GM19023 (cell line): Measurements from ENCODE around the gene CYP3A4.
"Not testable (repeated sequence)": the region's sequence is repeated elsewhere in the genome, so short reads cannot be mapped to it uniquely, and the experiment has no call there.

Source experiments
- ATAC-seq: cut with Tn5 transposase; IDR thresholded peaks from one replicate; pipeline ENCODE4 v1.9.1; 2021; ENCODE audit warnings: mild to moderate bottlenecking, moderate library complexity; ENCODE audit not compliant: unreplicated experiment

CYP3A4 gene

DNA sequence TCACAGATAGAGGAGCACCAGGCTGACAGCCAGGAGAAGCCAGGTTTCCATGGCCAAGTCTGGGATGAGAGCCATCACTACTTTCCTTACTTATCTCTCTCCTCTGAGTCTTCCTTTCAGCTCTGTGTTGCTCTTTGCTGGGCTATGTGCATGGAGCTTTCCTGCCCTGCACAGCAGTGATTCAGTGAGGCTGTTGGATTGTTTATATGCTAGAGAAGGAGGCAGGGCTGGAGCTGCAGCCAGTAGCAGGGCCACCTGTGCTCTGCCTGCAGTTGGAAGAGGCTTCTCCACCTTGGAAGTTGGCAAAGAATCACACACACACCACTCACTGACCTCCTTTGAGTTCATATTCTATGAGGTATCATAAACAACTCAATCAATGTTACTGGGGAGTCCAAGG lies at the start of gene CYP3A4:
Gene CYP3A4, minus strand, starts transcription at position 178 of the 400 bp plus-strand sequence. Its CDS starts 103 bp downstream, at position 75.
- no peak for ATAC-seq

DNA sequence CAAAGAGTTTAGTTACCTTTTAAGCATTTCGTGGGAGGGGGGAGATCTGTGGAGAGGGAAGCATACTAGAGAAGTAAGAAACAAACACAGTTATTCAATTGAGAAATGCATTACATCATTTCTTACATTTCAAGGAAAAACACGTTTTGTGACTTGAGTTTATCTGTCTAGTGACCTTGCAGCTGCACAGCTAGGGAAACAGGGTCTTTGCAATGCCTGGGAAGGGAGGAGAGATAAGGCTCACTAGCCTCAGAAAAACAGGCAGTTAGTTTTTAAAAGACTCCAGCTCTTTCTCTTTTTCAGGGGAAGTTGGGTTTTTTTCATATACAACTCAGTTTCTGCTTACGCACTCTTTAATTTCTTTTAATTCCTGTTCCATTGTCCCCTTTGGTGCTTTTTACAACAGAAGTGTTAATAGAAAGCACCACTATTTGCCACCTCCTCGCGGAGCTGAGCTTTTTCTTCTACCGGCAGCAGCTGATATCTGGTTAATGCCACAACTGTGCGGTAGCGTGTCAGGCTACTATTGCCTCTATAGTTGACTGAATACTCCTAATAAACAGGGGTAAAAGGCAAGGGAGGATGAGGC lies 49.4 kb upstream of the CYP3A4 start:
- ATAC-seq: no peak

DNA sequence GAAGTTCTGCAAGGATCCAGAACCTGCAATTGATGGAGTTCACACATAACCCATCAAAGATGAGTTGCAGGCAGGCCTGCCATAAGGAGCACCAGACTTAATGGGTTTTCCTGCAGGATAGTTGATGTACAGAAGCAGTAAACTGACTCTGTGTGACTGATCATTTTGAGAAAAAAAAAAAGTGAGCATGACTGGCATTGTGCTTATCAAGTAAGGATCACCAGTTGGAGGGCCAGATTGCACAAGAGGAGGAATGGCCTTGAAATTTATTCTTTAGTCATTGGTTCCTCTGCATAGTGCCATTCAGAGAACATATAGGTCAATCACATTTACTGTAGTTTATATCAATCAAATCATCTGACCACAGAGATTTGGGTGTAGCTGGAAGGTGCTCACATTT lies 47.6 kb upstream of the CYP3A4 start:
- no peak for ATAC-seq

DNA sequence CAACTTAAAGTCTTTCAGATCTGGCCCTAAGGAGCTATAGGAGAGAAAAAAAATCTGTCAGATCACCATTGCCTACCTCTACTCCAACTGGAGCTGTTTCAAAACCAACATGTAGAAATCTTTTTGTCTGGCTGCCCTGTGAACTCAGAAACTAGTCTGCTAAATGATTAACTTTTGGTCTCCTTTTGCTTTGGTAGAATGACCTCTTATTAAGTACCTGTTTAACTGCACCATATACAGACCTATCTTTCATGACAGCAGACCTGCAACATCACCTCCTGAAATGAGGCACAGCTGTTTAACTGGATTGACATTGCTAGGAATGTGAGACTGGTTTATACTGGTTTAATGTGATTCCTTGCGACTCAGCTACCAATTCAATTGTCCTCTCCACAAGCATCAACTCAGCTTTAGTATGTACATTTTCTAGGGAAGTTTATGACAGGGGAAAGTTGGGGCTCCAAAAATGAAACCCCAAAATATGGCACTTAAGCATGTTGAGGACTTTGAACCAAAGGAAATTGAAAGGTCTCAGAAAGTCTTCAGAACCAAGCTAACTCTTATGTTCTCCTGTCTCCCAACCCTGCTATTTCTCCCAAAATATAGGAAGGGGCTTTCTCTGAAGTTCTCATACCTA lies 45.7 kb upstream of the CYP3A4 start:
- no peak for ATAC-seq

DNA sequence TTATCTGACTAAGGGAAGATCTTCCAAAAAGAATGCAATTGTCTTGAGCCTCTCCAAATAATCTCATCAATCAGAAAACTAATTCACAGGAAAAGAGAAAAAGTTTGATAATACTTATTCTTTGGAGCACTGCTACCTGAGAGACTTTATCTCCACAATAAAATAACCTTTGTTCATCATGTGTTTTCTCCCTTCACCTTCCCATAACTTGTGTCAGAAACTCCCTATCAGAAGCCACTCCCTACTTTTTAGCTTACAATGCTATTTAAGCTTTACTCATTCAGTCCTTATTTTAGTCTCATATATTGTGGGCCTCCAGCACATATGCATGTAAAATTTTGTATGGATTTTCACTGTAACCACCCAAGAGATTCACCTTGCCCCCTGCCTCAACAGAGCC lies 44.8 kb upstream of the CYP3A4 start:
- no peak for ATAC-seq

DNA sequence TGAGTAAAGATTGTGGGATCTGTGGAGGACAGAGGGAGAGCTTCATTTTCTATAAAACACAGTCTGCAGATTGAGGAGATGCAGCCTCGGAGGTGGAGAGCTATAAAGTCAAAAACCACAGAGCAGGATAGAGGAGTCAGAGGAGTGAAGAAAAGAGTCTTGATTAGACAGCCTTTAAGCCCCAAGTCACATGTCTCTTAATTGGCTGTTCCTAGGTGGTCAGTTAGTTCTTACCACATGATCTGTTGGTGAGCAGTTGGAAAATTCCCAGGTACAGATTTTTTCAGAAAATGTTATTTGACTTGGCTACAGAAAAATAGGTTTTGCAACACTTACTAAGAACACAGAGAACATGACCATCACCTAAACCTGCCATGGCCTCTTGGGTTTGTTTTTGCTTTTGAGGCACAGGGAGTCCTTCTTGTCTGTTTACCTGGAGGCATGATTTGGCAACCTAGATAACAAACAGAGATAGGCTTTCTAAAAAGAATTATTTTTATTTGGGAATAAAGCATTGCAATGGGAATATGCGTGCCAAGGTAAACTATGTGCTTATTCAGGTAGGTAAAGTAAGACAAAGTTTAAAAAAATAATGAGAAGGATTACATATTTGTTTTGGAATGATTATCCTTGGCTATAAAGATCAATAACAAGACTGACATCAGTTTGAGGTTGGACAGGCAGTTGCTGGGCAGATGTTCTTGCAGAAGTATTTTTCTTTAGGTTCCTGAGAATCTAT lies 43.2 kb upstream of the CYP3A4 start:
- no peak for ATAC-seq

DNA sequence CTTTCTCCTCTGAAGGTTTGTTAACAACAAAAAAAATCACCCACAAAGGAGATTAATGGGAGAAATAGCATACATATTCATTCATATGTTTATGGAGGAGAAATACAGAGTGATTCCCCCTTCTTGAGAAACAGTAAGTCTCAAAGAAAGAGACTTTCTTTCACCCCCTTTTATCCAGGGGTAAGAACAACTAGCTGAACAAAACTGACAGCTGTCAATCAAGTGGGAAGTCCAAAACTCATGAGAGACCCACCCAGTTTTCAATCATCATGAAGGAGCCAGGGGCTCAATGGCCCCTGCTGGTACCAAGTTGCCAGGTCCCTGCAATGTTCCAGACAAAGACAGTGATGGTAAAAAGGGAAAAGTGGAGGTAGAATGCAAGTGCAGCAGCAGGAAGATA lies 41.9 kb upstream of the CYP3A4 start:
- no peak for ATAC-seq

DNA sequence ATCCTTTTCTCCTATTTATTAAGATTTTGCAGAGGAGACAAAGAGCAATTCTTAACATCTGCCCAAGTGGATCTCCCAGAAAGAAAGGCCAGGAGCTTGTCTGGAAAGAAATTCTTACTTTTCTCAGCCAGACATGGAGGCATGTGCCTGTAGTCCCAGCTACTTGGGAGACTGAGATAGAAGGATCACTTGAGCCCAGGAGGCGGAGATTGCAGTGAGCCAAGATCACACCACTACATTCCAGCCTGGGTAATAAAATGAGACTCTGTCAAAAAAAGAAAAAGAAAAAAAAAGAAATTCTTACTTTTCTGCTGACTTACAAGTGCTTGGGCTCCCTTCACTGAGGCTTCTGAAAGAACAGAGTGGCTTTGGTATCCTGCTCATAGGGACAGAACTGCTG lies 41.5 kb upstream of the CYP3A4 start:
- no peak for ATAC-seq

DNA sequence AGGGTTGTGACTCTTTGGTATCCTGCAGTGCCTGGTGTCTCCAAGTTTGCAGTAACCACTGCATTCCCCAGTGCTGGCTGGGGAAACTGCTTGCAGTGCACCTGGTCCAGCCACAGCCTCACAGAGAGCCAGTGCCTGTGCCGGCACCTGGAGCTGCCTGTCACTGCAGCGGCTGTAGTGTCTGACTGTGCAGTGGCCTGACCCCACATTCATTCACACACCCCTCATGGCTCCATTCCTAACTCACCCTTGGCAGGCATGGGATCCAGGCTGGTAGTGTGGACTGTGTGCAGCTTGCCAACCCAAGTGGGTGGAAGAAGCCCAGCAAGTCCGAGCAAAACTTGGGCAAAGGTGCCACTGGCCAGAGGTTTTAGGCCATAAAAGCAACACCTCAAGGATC lies 40.1 kb upstream of the CYP3A4 start:
- no peak for ATAC-seq

DNA sequence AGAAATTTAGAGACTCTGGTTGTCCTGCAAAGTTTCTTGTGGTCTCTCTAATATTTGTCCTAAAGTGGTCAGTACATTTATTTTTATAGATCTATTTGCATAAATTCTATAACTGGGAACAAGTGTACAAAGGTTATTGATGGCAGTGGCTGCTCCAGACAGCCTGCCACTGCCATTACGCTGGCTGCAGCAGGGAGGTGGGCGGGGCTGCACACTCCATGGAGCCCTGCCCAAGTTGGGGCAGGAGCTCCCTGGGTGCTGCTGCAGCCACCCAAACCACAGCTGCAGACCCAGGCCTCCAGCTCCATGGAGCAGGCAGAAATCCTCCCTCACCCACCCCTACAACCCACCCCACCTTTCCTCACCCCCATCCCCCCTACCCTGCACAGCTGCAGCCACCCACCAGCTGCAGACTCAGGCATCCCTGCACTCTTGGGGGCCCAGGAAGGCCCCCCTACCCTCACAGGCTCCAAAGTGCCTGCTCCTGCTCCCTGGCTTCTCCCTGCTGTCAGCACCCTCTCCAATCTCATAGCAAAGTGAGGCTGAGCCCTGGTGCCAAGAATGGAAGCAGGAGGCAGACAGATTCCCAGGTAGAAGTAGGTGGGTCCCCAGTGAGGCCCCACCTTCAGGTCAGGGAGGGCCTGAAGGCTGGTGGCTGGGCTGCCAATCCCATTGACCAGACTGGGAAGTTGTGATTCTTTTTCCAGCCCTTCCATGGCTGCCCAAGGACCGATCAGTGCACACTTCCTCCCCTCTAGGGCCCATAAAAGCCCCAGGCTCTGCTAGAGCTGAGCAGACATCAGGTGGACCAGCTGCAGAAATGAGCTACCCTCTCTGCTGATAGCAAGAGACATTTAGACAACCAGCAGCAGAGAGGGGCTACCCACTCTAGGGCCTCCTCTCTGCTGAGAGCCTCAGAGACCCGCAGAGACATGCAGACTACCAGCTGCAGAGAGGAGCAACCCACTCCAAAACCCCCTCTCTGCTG lies 39.0 kb upstream of the CYP3A4 start:
- no peak for ATAC-seq

DNA sequence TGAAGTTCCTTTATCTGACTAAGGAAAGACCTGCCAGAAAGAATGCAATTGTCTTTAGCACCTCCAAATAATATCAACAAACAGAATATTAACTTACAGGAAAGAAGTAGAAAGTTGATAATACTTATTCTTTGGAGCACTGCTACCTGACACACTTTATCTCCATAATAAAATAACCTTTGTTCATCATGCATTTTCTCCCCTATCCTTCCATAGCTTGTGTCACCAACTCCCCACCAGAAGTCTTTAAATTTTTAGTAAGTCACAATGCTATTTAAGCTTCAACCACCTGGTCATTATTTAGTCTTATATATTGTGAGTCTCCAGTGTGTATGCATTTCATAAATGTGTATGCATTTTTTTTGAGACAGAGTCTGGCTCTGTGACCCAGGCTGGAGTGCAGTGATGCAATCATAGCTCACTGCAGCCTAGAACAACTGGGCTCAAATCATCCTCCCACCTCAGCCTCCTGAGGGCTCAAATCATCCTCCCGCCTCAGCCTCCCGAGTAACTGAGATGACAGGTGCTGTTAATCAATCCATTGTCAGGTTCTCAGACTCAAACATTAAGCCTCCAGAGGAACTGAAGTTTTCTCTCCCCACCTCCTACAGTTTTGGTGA lies 36.5 kb upstream of the CYP3A4 start:
- ATAC-seq: no peak

DNA sequence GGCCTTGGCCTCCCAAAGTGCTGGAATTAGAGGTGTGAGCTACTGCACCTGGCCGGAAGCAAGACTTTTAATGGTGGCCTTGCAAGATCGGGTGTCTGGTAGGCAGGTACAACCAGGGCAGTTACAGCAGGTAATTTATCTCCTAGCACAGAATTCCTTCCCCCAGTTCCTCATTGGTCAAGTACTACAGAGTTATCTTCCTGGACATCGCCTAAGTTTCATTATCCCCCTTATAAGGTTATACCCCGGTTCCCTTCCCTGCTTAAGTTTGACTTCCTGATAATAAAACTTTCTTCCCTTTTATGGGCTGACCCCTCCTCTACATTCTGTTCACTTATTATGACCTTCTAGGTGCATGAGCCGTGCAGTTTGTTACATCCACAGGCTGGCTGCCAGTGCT lies 24.8 kb upstream of the CYP3A4 start:
- no peak for ATAC-seq

DNA sequence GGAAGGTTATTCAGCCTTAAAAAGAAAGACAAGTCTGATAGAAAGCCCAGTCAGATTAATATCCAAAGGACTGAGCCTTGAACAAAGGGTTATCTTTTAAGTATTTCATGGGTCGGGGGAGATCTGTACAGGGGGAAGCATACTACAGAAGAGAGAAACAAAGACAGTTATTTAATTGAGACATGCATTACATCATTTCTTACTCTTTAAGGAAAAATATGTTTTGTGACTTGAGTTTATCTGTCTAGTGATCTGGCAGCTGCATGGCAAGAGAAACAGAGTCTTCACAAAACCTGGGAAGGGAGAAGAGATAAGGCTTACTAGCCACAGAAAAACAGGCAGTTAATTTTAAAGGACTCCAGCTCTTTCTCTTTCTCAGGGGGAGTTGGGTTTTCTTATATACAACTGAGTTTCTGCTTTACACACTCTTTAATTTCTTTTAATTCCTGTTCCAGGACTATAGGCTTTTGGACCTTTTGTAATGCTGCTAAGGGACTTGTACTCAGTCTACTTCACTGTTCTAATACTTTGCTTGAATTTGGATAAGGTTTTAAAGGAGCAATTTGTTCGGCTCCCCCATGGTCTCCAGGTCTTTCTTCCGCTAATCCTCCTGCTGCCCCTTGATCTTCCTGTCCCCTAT lies 23.0 kb upstream of the CYP3A4 start:
- no peak for ATAC-seq

DNA sequence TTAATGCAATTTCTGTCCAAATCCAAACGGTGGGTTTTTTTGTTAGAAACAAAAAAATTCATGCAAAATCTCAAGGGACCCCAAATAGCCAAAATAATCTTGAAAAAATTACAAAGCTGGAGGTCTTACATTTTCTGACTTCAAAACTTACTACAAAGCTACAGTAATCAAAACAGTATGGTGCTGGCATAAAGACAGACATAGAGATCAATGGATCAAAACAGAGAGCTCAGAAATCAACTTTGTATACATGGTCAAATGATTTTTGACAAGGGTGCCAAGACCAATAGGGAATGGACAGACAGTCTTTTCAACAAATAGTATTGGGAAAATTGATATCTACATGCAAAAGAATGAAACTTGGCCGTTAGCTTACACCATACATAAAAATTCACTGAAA lies 21.7 kb upstream of the CYP3A4 start:
- no peak for ATAC-seq

DNA sequence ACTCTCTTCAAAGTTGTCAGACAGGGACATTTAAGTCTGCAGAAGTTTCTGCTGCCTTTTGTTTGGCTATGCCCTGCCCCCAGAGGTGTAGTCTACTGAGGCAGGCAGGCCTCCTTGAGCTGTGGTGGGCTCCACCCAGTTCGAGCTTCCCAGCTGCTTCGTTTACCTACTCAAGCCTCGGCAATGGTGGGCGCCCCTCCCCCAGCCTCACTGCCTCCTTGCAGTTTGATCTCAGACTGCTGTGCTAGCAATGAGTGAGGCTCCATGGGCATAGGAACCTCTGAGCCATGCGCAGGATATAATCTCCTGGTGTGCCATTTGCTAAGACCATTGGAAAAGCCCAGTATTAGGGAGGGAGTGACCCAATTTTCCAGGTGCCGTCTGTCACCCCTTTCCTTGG lies 19.1 kb upstream of the CYP3A4 start:
- ATAC-seq: not testable (repeated sequence)

DNA sequence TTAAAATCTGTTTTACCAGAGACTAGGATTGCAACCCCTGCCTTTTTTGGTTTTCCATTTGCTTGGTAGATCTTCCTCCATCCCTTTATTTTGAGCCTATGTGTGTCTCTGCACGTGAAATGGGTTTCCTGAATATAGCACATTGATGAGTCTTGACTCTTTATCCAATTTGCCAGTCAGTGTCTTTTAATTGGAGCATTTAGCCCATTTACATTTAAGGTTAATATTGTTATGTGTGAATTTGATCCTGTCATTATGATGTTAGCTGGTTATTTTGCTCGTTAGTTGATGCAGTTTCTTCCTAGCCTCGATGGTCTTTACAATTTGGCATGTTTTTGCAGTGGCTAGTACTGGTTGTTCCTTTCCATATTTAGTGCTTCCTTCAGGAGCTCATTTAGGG lies 17.4 kb upstream of the CYP3A4 start:
- not testable (repeated sequence) for ATAC-seq

DNA sequence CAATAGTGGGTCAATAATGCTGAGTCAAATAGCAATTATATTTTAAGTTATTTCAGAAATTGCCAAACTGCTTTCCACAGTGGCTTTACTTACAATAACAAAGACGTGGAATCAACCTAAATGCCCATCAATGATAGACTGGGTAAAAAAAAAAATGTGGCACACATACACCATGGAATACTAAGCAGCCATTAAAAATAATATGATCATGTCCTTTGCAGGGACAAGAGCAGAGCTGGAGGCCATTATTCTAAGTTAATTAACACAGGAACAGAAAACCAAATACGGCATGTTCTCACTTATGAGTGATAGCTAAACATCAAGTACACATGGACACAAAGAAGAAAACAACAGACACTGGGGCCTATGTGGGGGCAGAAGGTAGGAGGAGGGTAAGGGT lies 15.0 kb upstream of the CYP3A4 start:
- no peak for ATAC-seq

DNA sequence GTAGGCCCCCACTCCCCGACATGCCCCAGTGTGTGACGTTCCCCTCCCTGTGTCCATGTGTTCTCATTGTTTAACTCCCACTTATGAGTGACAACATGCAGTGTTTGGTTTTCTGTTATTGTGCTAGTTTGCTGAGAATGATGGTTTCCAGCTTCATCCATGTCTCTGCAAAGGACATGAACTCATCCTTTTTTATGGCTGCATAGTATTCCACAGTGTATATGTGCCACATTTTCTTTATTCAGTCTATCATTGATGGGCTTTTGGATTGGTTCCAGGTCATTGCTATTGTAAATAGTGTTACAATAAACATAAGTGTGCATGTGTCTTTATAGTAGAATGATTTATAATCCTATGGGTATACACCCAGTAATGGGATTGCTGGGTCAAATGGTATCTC lies 11.9 kb upstream of the CYP3A4 start:
- ATAC-seq: not testable (repeated sequence)

DNA sequence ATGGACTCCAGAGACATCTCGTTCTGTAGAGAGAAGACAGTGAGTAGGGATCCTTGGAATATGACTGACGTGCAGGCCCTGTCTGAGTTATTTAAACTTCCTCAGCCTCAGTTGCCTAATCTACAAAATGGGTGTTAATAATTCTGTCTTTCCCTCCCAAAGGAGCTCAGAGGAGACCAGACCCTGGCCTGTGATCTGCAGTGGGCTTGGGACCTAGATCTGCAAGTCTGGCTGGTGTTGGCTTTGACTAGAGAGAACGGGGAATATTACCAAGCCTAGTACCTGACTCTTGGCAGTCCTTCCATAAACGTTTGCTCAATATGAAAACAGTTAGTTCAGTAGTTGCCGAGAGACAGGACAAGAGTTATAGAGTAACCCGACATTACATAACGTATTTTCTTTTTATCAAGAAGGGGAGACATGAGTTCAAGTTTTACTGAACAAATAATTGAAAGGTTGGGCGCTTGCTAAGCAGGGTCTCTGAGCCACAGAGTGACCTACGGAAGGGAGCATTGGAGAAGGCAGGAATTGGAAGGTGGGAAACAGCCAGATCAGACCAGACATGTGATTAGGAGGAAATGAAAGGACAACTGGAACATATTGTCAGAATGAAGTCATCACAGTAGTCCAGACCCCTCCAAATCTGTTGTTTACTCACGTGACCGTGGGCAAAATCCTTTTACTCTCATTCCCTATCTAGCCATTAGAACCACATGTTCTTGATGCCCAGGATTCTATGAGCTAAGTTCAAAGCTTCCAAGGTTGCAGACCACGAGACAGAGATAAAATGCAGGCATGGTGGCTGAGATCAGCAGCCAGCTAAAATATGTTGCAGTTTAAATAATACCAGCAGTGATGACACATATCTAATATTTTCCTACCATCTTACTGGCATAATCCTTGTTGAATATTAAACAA lies 10.9 kb upstream of the CYP3A4 start:
- ATAC-seq: no peak
